SK-N-SH treated with all-trans-retinoic acid at 6 μM for 48 hours (cell line): ENCODE measurements around the gene ABHD13.

ENCODE experiments used
- ATAC-seq: fragments of 200-7000 bp; cut with Tn5 transposase; 3 replicates; pipeline ENCODE4 v1.9.1; 2020; ENCODE audit warnings: mild to moderate bottlenecking, moderate library complexity
- ARNTL ChIP-seq: fragments of 450-650 bp; formaldehyde crosslinking; IDR thresholded peaks from 2 replicates; pipeline ENCODE4 v1.5.0; 2020; ENCODE audit warnings: low read depth, mild to moderate bottlenecking, moderate library complexity, borderline replicate concordance
- BACH2 ChIP-seq: fragments of 250-450 bp; sonication (Bioruptor Pico); IDR thresholded peaks from 2 replicates; pipeline ENCODE4 v1.9.0; 2021; ENCODE audit warnings: mild to moderate bottlenecking, borderline replicate concordance
- CSDC2 ChIP-seq: fragments of 250-450 bp; sonication (Bioruptor Pico); IDR thresholded peaks from 2 replicates; pipeline ENCODE4 v1.5.0; 2020; ENCODE audit warnings: mild to moderate bottlenecking, moderate library complexity
- ESRRG ChIP-seq: fragments of 250-450 bp; sonication (Bioruptor Pico); IDR thresholded peaks from 2 replicates; pipeline ENCODE4 v1.6.1; 2021; ENCODE audit warnings: mild to moderate bottlenecking
- GLIS3 ChIP-seq: fragments of 250-450 bp; sonication (Bioruptor Pico); IDR thresholded peaks from 2 replicates; pipeline ENCODE4 v1.5.0; 2020; ENCODE audit warnings: mild to moderate bottlenecking, moderate library complexity
- ISL1 ChIP-seq: fragments of 250-450 bp; sonication (Bioruptor Pico); IDR thresholded peaks from 2 replicates; pipeline ENCODE4 v2.1.2; 2022; ENCODE audit warnings: mild to moderate bottlenecking, moderate library complexity
- OSR1 ChIP-seq: fragments of 250-450 bp; sonication (Bioruptor Pico); IDR thresholded peaks from 2 replicates; pipeline ENCODE4 v1.8.0; 2022; ENCODE audit warnings: moderate library complexity, mild to moderate bottlenecking, inconsistent platforms
- RARB ChIP-seq: fragments of 250-450 bp; sonication (Bioruptor Pico); IDR thresholded peaks from 2 replicates; pipeline ENCODE4 v1.8.0; 2021; ENCODE audit warnings: mild to moderate bottlenecking, moderate library complexity
- TCF4 ChIP-seq: fragments of 250-450 bp; sonication (Bioruptor Pico); IDR thresholded peaks from 2 replicates; pipeline ENCODE4 v1.8.0; 2021; ENCODE audit warnings: mild to moderate bottlenecking, moderate library complexity, borderline replicate concordance
- TOX ChIP-seq: fragments of 250-450 bp; sonication (Bioruptor Pico); IDR thresholded peaks from 2 replicates; pipeline ENCODE4 v1.8.0; 2021; ENCODE audit warnings: mild to moderate bottlenecking, moderate library complexity, borderline replicate concordance
- ZC3H10 ChIP-seq: fragments of 250-450 bp; sonication (Bioruptor Pico); IDR thresholded peaks from 2 replicates; pipeline ENCODE4 v1.5.1; 2021; ENCODE audit warnings: mild to moderate bottlenecking, moderate library complexity
- ZFP3 ChIP-seq: fragments of 250-450 bp; sonication (Bioruptor Pico); IDR thresholded peaks from 2 replicates; pipeline ENCODE4 v1.5.0; 2020; ENCODE audit warnings: mild to moderate bottlenecking, moderate library complexity
- ZFP30 ChIP-seq: fragments of 450-650 bp; formaldehyde crosslinking; IDR thresholded peaks from 2 replicates; pipeline ENCODE4 v1.5.0; 2022; ENCODE audit warnings: mild to moderate bottlenecking, moderate library complexity
- ZNF565 ChIP-seq: fragments of 450-650 bp; formaldehyde crosslinking; conservative IDR thresholded peaks from 2 replicates; pipeline ENCODE4 v1.5.0; 2020; ENCODE audit warnings: low read depth, mild to moderate bottlenecking, moderate library complexity
- ZNF70 ChIP-seq: fragments of 450-650 bp; formaldehyde crosslinking; IDR thresholded peaks from 2 replicates; pipeline ENCODE4 v1.5.0; 2020; ENCODE audit warnings: mild to moderate bottlenecking, moderate library complexity
- ZNF8 ChIP-seq: fragments of 450-650 bp; formaldehyde crosslinking; IDR thresholded peaks from 2 replicates; pipeline ENCODE4 v1.5.0; 2020; ENCODE audit warnings: mild to moderate bottlenecking, moderate library complexity
- TF ChIP-seq, protein P1 (sequence below): fragments of 250-450 bp; sonication (Bioruptor Pico); IDR thresholded peaks from 2 replicates; pipeline ENCODE4 v1.8.0; 2021; ENCODE audit warnings: low read depth, mild to moderate bottlenecking, moderate library complexity, borderline replicate concordance
- TF ChIP-seq, protein P2 (sequence below): fragments of 250-450 bp; sonication (Bioruptor Pico); IDR thresholded peaks from 2 replicates; pipeline ENCODE4 v1.8.0; 2020; ENCODE audit warnings: mild to moderate bottlenecking, moderate library complexity, borderline replicate concordance
- TF ChIP-seq, protein P3 (sequence below): fragments of 250-450 bp; sonication (Bioruptor Pico); IDR thresholded peaks from 2 replicates; pipeline ENCODE4 v1.5.0; 2020; ENCODE audit warnings: mild to moderate bottlenecking, moderate library complexity
- TF ChIP-seq, protein P4 (sequence below): fragments of 250-450 bp; sonication (Bioruptor Pico); IDR thresholded peaks from 2 replicates; pipeline ENCODE4 v1.5.1; 2020; ENCODE audit warnings: low read depth, mild to moderate bottlenecking, moderate library complexity

ABHD13 gene

DNA sequence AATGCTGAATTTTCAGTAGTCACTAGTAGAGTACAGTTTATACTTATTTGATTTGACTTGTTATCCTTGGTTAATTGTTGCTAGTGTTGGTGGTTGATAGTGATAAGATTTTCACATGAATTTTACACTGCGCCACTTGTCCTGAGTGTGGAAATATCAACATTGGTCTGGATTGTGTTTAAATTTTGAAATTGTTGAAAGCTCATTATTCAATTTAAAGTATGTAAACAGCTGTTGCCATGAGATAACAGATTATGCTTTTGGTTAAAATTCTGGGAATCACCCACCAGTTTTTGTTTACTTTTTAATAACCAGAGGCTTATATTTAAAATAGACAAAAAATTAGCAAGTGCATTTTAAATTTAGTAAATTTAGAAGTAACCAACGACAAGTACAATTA lies 39.1 kb downstream of the ABHD13 start (continued):
- TF ChIP-seq, protein P1, sequence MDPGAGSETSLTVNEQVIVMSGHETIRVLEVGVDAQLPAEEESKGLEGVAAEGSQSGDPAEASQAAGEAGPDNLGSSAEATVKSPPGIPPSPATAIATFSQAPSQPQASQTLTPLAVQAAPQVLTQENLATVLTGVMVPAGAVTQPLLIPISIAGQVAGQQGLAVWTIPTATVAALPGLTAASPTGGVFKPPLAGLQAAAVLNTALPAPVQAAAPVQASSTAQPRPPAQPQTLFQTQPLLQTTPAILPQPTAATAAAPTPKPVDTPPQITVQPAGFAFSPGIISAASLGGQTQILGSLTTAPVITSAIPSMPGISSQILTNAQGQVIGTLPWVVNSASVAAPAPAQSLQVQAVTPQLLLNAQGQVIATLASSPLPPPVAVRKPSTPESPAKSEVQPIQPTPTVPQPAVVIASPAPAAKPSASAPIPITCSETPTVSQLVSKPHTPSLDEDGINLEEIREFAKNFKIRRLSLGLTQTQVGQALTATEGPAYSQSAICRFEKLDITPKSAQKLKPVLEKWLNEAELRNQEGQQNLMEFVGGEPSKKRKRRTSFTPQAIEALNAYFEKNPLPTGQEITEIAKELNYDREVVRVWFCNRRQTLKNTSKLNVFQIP (CRISPR knock-in tag) = no peak
- TF ChIP-seq TOX (CRISPR knock-in tag) = no peak

DNA sequence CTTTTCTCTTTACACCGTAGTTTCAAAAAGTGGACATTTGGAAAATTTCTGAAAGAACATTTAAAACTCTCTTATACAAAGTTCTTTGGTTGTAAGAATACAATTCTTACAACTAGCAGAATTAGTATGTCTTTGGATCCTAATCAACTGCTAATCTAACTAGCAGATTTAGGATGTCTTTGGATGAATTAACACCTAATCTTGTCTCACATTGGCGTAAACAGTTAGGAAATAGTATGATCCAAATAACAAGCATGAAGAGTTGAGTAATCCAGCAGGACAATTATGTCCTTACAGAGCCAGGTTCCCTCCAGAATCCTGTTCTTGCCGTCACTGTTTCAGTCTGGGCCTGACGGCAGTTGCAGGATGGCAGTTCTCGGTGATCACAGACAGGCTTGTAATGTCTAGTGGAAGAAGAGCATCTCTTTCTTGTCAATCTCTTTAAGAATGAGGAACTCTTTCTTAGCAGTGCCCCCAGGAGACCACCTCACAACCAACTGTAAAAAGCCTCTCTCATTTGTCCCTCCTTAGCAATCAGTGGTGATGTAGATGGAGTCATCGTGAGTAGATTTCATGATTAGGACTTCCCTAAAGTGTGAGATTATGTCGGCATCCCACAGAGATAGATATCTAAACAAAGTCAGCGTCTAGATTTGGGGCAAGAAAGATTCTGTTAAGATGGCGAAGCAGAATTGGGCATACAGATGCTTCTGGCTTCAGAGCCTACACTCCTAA lies 45.6 kb downstream of the ABHD13 start:
- ATAC-seq = no peak
- TF ChIP-seq, protein P2, sequence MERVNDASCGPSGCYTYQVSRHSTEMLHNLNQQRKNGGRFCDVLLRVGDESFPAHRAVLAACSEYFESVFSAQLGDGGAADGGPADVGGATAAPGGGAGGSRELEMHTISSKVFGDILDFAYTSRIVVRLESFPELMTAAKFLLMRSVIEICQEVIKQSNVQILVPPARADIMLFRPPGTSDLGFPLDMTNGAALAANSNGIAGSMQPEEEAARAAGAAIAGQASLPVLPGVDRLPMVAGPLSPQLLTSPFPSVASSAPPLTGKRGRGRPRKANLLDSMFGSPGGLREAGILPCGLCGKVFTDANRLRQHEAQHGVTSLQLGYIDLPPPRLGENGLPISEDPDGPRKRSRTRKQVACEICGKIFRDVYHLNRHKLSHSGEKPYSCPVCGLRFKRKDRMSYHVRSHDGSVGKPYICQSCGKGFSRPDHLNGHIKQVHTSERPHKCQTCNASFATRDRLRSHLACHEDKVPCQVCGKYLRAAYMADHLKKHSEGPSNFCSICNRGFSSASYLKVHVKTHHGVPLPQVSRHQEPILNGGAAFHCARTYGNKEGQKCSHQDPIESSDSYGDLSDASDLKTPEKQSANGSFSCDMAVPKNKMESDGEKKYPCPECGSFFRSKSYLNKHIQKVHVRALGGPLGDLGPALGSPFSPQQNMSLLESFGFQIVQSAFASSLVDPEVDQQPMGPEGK (CRISPR knock-in tag) = no peak
- TF ChIP-seq, protein P3, sequence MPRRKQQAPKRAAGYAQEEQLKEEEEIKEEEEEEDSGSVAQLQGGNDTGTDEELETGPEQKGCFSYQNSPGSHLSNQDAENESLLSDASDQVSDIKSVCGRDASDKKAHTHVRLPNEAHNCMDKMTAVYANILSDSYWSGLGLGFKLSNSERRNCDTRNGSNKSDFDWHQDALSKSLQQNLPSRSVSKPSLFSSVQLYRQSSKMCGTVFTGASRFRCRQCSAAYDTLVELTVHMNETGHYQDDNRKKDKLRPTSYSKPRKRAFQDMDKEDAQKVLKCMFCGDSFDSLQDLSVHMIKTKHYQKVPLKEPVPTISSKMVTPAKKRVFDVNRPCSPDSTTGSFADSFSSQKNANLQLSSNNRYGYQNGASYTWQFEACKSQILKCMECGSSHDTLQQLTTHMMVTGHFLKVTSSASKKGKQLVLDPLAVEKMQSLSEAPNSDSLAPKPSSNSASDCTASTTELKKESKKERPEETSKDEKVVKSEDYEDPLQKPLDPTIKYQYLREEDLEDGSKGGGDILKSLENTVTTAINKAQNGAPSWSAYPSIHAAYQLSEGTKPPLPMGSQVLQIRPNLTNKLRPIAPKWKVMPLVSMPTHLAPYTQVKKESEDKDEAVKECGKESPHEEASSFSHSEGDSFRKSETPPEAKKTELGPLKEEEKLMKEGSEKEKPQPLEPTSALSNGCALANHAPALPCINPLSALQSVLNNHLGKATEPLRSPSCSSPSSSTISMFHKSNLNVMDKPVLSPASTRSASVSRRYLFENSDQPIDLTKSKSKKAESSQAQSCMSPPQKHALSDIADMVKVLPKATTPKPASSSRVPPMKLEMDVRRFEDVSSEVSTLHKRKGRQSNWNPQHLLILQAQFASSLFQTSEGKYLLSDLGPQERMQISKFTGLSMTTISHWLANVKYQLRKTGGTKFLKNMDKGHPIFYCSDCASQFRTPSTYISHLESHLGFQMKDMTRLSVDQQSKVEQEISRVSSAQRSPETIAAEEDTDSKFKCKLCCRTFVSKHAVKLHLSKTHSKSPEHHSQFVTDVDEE (CRISPR knock-in tag) = no peak
- no peak for TF ChIP-seq ZNF565
- TF ChIP-seq ZFP30 (CRISPR knock-in tag) = no peak
- TF ChIP-seq TCF4 (CRISPR knock-in tag) = no peak
- no peak for TF ChIP-seq TOX (CRISPR knock-in tag)
- no peak for TF ChIP-seq ZNF70
- TF ChIP-seq ARNTL (CRISPR knock-in tag) = no peak
- no peak for TF ChIP-seq ZFP3 (CRISPR knock-in tag)

DNA sequence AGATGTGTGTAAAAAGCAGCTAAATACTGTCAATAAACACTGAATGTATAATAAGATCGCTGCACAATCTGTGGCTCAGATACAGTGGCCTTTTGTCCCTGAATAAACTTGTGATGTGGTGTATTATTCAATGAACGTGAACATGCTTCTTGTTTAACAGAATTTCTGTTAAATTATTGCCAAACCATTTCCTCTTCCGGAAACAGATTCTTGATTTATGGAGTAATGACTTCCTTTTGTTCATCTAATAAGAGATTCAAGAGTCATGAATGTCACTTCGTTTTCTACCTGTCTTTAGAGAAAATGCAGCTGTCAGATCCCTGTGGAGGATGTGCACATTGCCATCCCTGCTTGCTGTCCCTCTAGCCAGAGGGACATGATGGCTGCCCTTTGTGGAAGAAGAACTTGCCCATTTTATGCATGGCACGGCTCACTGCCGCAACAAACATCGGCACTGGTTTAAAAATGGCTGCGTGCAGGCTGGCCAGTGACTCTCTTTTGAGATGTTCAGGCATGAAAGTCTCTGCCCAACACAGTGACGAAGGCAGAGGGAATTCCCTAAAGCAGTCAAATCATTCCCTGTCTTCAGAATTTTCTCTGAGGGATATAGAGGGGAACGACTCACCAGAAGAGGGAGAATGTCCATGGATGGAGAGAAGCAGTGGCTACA lies 48.3 kb downstream of the ABHD13 start:
- ATAC-seq = no peak
- no peak for TF ChIP-seq GLIS3 (CRISPR knock-in tag)
- no peak for TF ChIP-seq RARB
- TF ChIP-seq ZNF70 = no peak
- TF ChIP-seq OSR1 (CRISPR knock-in tag) = no peak
- TF ChIP-seq, protein P2 (CRISPR knock-in tag) = no peak
- no peak for TF ChIP-seq ZC3H10
- TF ChIP-seq CSDC2 (CRISPR knock-in tag) = no peak
- no peak for TF ChIP-seq TCF4 (CRISPR knock-in tag)
- no peak for TF ChIP-seq ZNF565
- no peak for TF ChIP-seq ZNF8 (CRISPR knock-in tag)
- TF ChIP-seq ISL1 (CRISPR knock-in tag) = no peak
- no peak for TF ChIP-seq ZFP30 (CRISPR knock-in tag)
- TF ChIP-seq BACH2 (CRISPR knock-in tag) = no peak
- TF ChIP-seq ZFP3 (CRISPR knock-in tag) = no peak
- no peak for TF ChIP-seq ESRRG (CRISPR knock-in tag)
- TF ChIP-seq TOX (CRISPR knock-in tag) = no peak
- TF ChIP-seq, protein P4, sequence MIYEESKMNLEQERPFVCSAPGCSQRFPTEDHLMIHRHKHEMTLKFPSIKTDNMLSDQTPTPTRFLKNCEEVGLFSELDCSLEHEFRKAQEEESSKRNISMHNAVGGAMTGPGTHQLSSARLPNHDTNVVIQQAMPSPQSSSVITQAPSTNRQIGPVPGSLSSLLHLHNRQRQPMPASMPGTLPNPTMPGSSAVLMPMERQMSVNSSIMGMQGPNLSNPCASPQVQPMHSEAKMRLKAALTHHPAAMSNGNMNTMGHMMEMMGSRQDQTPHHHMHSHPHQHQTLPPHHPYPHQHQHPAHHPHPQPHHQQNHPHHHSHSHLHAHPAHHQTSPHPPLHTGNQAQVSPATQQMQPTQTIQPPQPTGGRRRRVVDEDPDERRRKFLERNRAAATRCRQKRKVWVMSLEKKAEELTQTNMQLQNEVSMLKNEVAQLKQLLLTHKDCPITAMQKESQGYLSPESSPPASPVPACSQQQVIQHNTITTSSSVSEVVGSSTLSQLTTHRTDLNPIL (CRISPR knock-in tag) = no peak
